SKM-1 (cell line): ENCODE data around the gene TSLP.

Experiments
- DNase-seq: peaks from one replicate; lab custom pipeline; 2025; ENCODE audit not compliant: unreplicated experiment; lab: John Stamatoyannopoulos, UW

TSLP gene

GRCh38 chr5:111071413-111071812 lies at the start of gene TSLP:
Gene TSLP (plus strand): TSS chr5:111071713. CDS start chr5:111071891, 178 bp downstream.
- no peak for DNase-seq

- DNase-seq, result no peak
Measured at GRCh38 chr5:111022301-111022700, 49.2 kb upstream of the TSLP start.

- DNase-seq, result no peak
Measured at GRCh38 chr5:111028865-111029264, 42.6 kb upstream of the TSLP start.

- no peak for DNase-seq
Measured at GRCh38 chr5:111043712-111044506, 27.6 kb upstream of the TSLP start.

- DNase-seq, result no peak
Measured at GRCh38 chr5:111058064-111058463, 13.4 kb upstream of the TSLP start.

- DNase-seq, result no peak
Measured at GRCh38 chr5:111060169-111060568, 11.3 kb upstream of the TSLP start.

GRCh38 chr5:111061618-111062017 lies 9.9 kb upstream of the TSLP start:
- no peak for DNase-seq

- DNase-seq, result no peak
Measured at GRCh38 chr5:111063709-111064322, 7.7 kb upstream of the TSLP start.

GRCh38 chr5:111066261-111066938 lies 5.1 kb upstream of the TSLP start:
- no peak for DNase-seq

- no peak for DNase-seq
Measured at GRCh38 chr5:111068213-111068612, 3.3 kb upstream of the TSLP start.

GRCh38 chr5:111069839-111070238 lies 1.7 kb upstream of the TSLP start:
- DNase-seq, result no peak

GRCh38 chr5:111070272-111071134 lies 1.0 kb upstream of the TSLP start:
- no peak for DNase-seq

GRCh38 chr5:111072949-111073682 lies 1.6 kb downstream of the TSLP start:
- no peak for DNase-seq

GRCh38 chr5:111074244-111074643 lies 2.7 kb downstream of the TSLP start:
- DNase-seq, result no peak

- no peak for DNase-seq
Measured at GRCh38 chr5:111075520-111075919, 4.0 kb downstream of the TSLP start.

GRCh38 chr5:111076091-111076490 lies 4.6 kb downstream of the TSLP start:
- DNase-seq, result no peak

- DNase-seq, result no peak
Measured at GRCh38 chr5:111077678-111078077, 6.2 kb downstream of the TSLP start.

- no peak for DNase-seq
Measured at GRCh38 chr5:111079846-111080245, 8.3 kb downstream of the TSLP start.

GRCh38 chr5:111083323-111083722 lies 11.8 kb downstream of the TSLP start:
- DNase-seq, result no peak

- peak; percentile 91 for DNase-seq
Measured at GRCh38 chr5:111092062-111092853, 20.7 kb downstream of the TSLP start, which contains the start of gene WDR36. Gene WDR36 (plus strand): TSS chr5:111092348. CDS start chr5:111092457, 109 bp downstream.
